Nasal cavity respiratory epithelium epithelial cell of viscerocranial mucosa (primary cell): ENCODE data around the gene ZNF672. TPM values are rescaled to one million over a fixed set of nuclear protein-coding genes. Genes with fewer than 3 reads are reported as not detected.

Experiments
- total RNA-seq: library from RNA; depleted of rRNA; stranded (reverse); fragments of >200 nt; gene quantifications from 2 replicates; pipeline ENCODE4 v1.2.3, GENCODE V29; 2014

Gene ZNF672
- total RNA-seq = 24.4 and 27.3 TPM in 2 replicates

GRCh38 chr1:248837781-248838356 is at the start of gene ZNF672:
ZNF672 (plus strand) TSS chr1:248838224; CDS start chr1:248847275, 9,051 bp downstream.

GRCh38 chr1:248825909-248826760 is 11.9 kb upstream of the ZNF672 start, which contains the start of gene SH3BP5L:
SH3BP5L (minus strand) TSS chr1:248825915; CDS start chr1:248824935, 980 bp downstream.

GRCh38 chr1:248858891-248859889 is 21.2 kb downstream of the ZNF672 start, which contains the start of gene ZNF692:
ZNF692 (minus strand) TSS chr1:248859085; CDS start chr1:248858309, 776 bp downstream.

Other genes with a start within 250 kb of the ZNF672 start
- gene OR2T10, start 240.5 kb upstream of the ZNF672 start, total RNA-seq = not detected in 2 replicates
- gene OR2T11, start 203.1 kb upstream of the ZNF672 start, total RNA-seq = not detected in 2 replicates
- gene OR2T35, start 192.9 kb upstream of the ZNF672 start, total RNA-seq = not detected in 2 replicates
- not detected in 2 replicates for gene OR2T27, start 182.7 kb upstream of the ZNF672 start, total RNA-seq
- gene OR14I1, start 135.5 kb upstream of the ZNF672 start, total RNA-seq = not detected in 2 replicates
- not detected in 2 replicates for gene LYPD8, start 82.5 kb upstream of the ZNF672 start, total RNA-seq
- 20.2 and 27.3 TPM in 2 replicates for gene SH3BP5L, start 12.3 kb upstream of the ZNF672 start, total RNA-seq
- 13.0 and 21.4 TPM in 2 replicates for gene ZNF692, start 20.9 kb downstream of the ZNF672 start, total RNA-seq
- 10.3 and 11.1 TPM in 2 replicates for gene PGBD2, start 68.0 kb downstream of the ZNF672 start, total RNA-seq